GM12878 (cell line): ENCODE data around the gene SLC27A5. TPM values are rescaled to one million over a fixed set of nuclear protein-coding genes. Genes with fewer than 3 reads are reported as not detected.
"Not testable (repeated sequence)": the region's sequence is repeated elsewhere in the genome, so short reads cannot be mapped to it uniquely, and the experiment has no call there.

ENCODE experiments used
- ATAC-seq: fragments of 200-7000 bp; cut with Tn5 transposase; 3 replicates; pipeline ENCODE4 v1.9.1; 2020; ENCODE audit warnings: mild to moderate bottlenecking, moderate library complexity
- BruUV-seq: library from RNA; stranded (reverse); fragments of 400-500 nt; replicated peaks from 2 replicates; lab custom pipeline; 2021; lab: Mats Ljungman, UMichigan
- CTCF ChIA-PET: fragments of 300-600 bp; sonication (Branson Sonifier 250); formaldehyde crosslinking; extraction: SDS; loops from one replicate; lab custom pipeline; 2021; ENCODE audit warnings: inconsistent platforms; lab: Yijun Ruan, JAX
- POLR2A ChIA-PET: fragments of 350-600 bp; formaldehyde crosslinking; extraction: SDS; loops from one replicate; lab custom pipeline; 2021; ENCODE audit warnings: inconsistent platforms; lab: Charles Lee
- RAD21 ChIA-PET: fragments of 300-600 bp; sonication (Branson Sonifier 250); formaldehyde crosslinking; loops from one replicate; lab custom pipeline; 2023; ENCODE audit warnings: antibody characterized with exemption; ENCODE audit not compliant: unreplicated experiment; lab: Charles Lee
- SMC1A ChIA-PET: fragments of 300-600 bp; sonication (Branson Sonifier 250); formaldehyde crosslinking; loops from one replicate; lab custom pipeline; 2023; ENCODE audit not compliant: unreplicated experiment, uncharacterized antibody; lab: Charles Lee
- DNase-seq: peaks from one replicate; pipeline ENCODE4 v3.0.0-alpha.2; 2011; ENCODE audit warnings: low read depth, low spot score
- FAIRE-seq: peaks from 3 replicates; lab custom pipeline; 2011; peaks lifted over from hg19 to GRCh38; lab: Jason Lieb, UNC
- H2AFZ ChIP-seq: 2 replicates; pipeline ENCODE4 v1.6.0; 2011; ENCODE audit warnings: low read depth, low read length, control low read depth; ENCODE audit not compliant: control insufficient read depth
- H3K27ac ChIP-seq: 2 replicates; pipeline ENCODE4 v1.5.1; 2011; ENCODE audit warnings: control low read depth; ENCODE audit not compliant: control insufficient read depth, insufficient read depth
- H3K27me3 ChIP-seq, 2 experiments: replicated peaks in 1 of 2; 2 replicates each; pipeline versions ENCODE4 v1.6.0 to v1.6.1; 2011; ENCODE audit warnings: low read length in 1 of 2; ENCODE audit not compliant: control insufficient read depth in 2 of 2, insufficient read depth in 2 of 2
- H3K36me3 ChIP-seq, 2 experiments: 2 replicates each; pipeline ENCODE4 v1.5.1; 2011; ENCODE audit warnings: low read length in 1 of 2; ENCODE audit not compliant: control insufficient read depth in 2 of 2, insufficient read depth in 2 of 2
- H3K4me1 ChIP-seq: 2 replicates; pipeline ENCODE4 v1.6.1; 2011; ENCODE audit warnings: mild to moderate bottlenecking, low read length, moderate library complexity, mixed read lengths; ENCODE audit not compliant: control insufficient read depth, insufficient read depth
- H3K4me2 ChIP-seq: 2 replicates; pipeline ENCODE4 v1.6.0; 2011; ENCODE audit warnings: control low read depth; ENCODE audit not compliant: control insufficient read depth, insufficient read depth
- H3K4me3 ChIP-seq: fragments of 200-600 bp; sonication (generic); 2 replicates; pipeline ENCODE4 v1.5.1; 2016
- H3K79me2 ChIP-seq: 2 replicates; pipeline ENCODE4 v1.6.0; 2011; ENCODE audit warnings: low read length; ENCODE audit not compliant: control insufficient read depth, insufficient read depth
- H3K9ac ChIP-seq: 2 replicates; pipeline ENCODE4 v1.8.0; 2011; ENCODE audit warnings: low read length, control low read depth, mixed read lengths; ENCODE audit not compliant: control insufficient read depth, insufficient read depth
- H3K9me3 ChIP-seq: replicated peaks from 3 replicates; pipeline ENCODE4 v1.5.1; 2011; ENCODE audit warnings: mild to moderate bottlenecking, low read length; ENCODE audit not compliant: control insufficient read depth, insufficient read depth
- H4K20me1 ChIP-seq: 2 replicates; pipeline ENCODE4 v1.6.0; 2011; ENCODE audit not compliant: control insufficient read depth, insufficient read depth
- HDGF ChIP-seq: fragments of 450-650 bp; IDR thresholded peaks from 2 replicates; pipeline ENCODE4 v1.6.1; 2016; ENCODE audit warnings: antibody characterized with exemption
- NBN ChIP-seq: fragments of 450-650 bp; IDR thresholded peaks from 2 replicates; pipeline ENCODE4 v1.6.1; 2016
- NFYA ChIP-seq: IDR thresholded peaks from 2 replicates; pipeline ENCODE4 v1.6.1; 2011; ENCODE audit warnings: low read depth, mild to moderate bottlenecking, low read length, improper control_type of control experiment, borderline replicate concordance
- PAX8 ChIP-seq: fragments of 450-650 bp; IDR thresholded peaks from 2 replicates; pipeline ENCODE4 v1.6.1; 2017; ENCODE audit warnings: mild to moderate bottlenecking, moderate library complexity
- SUPT20H ChIP-seq: IDR thresholded peaks from 2 replicates; pipeline ENCODE4 v1.6.1; 2011; ENCODE audit warnings: low read depth, mild to moderate bottlenecking, low read length, moderate library complexity, borderline replicate concordance; ENCODE audit not compliant: control insufficient read depth
- WGBS: methylation state at CpG from one replicate; pipeline ENCODE4 v1.1.6; 2016; ENCODE audit warnings: low lambda C conversion rate; ENCODE audit not compliant: insufficient replicate concordance, insufficient coverage; ENCODE audit errors: missing lambda C conversion rate; 5-methylcytosine and 5-hydroxymethylcytosine counted together
- in situ Hi-C: fragments of 300-500 bp; cut with MboI; formaldehyde crosslinking; loops from 9 replicates; pipeline ENCODE4 v1.14.3; 2018; ENCODE audit warnings: mixed read lengths
- intact Hi-C: fragments of 100-400 bp; cut with micrococcal nuclease; formaldehyde crosslinking; loops from one replicate; pipeline ENCODE4 v1.14.2; 2022; ENCODE audit not compliant: unreplicated experiment
- polyA plus RNA-seq, 11 experiments: library from polyadenylated mRNA; depleted of rRNA in 4 of 11; unstranded in 6 of 11; stranded (reverse) in 5 of 11; fragments of >200 nt; fragmentation: Nextera tagmentation in 4 of 11; fragmentation: Illumina TruSeq in 1 of 11; extraction: Ambion mirVana in 4 of 11; extraction: Trizol in 1 of 11; gene quantifications; 1 replicate in 1 of 11; 2 replicates in 10 of 11; pipeline versions ENCODE4 v1.2.1 to v1.2.3, GENCODE V29; 2011 to 2016; ENCODE audit warnings: inconsistent platforms in 2 of 11, missing spikeins in 2 of 11, low read depth in 1 of 11
- total RNA-seq, 4 experiments: library from RNA; depleted of rRNA in 3 of 4; stranded (reverse); fragments of >200 nt in 3 of 4; fragmentation: Illumina TruSeq in 1 of 4; extraction: Trizol in 1 of 4; gene quantifications; 2 replicates each; pipeline versions ENCODE4 v1.2.1 to v1.2.3, GENCODE V29; 2013 to 2021
- TF ChIP-seq, protein P1 (sequence below): fragments of 450-650 bp; IDR thresholded peaks from 2 replicates; pipeline ENCODE4 v1.6.1; 2017; ENCODE audit warnings: low read depth, mild to moderate bottlenecking, moderate library complexity

The SLC27A5 gene
- total and polyA plus RNA-seq, 10 of the 15 experiments (the other 5 are each of a cell fraction or from before 2014, with no cell fraction given), result 21.2 to 127 (median 31.8) TPM

DNA sequence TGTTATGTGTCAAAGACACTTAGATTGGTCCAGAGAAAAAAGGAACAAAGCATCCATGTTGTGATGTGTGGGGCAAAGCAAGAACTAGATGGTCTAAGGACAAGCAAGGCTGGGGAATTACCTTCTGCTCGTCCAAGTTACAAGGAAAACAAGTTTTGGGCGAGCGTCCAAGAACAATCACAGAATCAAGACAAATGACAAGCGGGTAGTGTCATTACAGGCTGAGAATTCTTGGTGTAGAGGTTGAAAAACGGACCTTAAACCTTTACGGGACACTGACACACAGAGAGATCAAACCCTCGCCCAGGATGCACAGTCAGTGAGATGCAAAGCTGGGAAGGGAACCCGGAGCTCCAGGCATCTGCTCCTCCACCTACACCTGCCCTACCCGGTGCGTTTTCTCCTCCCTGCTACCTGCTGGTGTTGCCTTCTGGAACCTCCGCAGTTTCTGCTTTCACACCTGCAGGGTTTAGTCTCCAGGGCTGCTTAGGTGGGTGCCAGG, 60.9 kb downstream of the SLC27A5 start:
- Histone ChIP-seq H3K9ac (no peak overlapping the region), H2AFZ (peak overlapping the region; percentile 94), H3K27me3 (no peaks in the 10 kb centered on the region), H4K20me1 (no peaks in the 10 kb centered on the region), H3K4me3 (peak overlapping the region; percentile 82), H3K36me3 (no peaks in the 10 kb centered on the region; a peak in 1 of 4 replicates), H3K4me1 (peaks cover 4% of the 10 kb centered on the region; the same call in 1 of the 2 replicates), H3K79me2 (no peaks in the 10 kb centered on the region; the same call in 1 of the 2 replicates), H3K4me2 (peak overlapping the region; percentile 100), H3K27ac (no peak overlapping the region), H3K9me3 (peaks cover 11% of the 10 kb centered on the region; the same call in 2 of the 3 replicates)
- FAIRE-seq (no peak), DNase-seq (no peak), ATAC-seq (peak; percentile 25)
- ChIA-PET SMC1A (interaction anchor here (0.6 to 1.2 kb wide), 6 partner anchors 10 to 150 kb away, joined by 3 to 5 read pairs (median 3); partner anchors contain the start of genes ZNF132 and ZNF584), CTCF (interaction anchor here (0.7 to 1.1 kb wide), 2 partner anchors 42 to 232 kb away, joined by 3 read pairs; partner anchors contain the start of gene ZNF584), POLR2A (interaction anchor here (0.6 to 1.5 kb wide), 8 partner anchors 10 to 47 kb away, joined by 3 to 7 read pairs (median 3); partner anchors contain the start of genes ZNF132, ZNF324 and ZNF584), RAD21 (interaction anchor here (0.6 to 1.2 kb wide), 5 partner anchors 11 to 93 kb away, joined by 3 to 4 read pairs (median 3); partner anchors contain the start of genes ZNF132 and ZNF497)
- BruUV-seq, result no TSS peak
- WGBS, result 19% methylated on average over 11 of the region's 11 CpGs
- TF ChIP-seq NBN (0 out of 2 replicates have a peak, but pooled peaks have one; percentile 23), HDGF (0 out of 2 replicates have a peak, but pooled peaks have one; percentile 29), SUPT20H (no peak), NFYA (no peak), PAX8 (no peak)
- TF ChIP-seq, protein P1, sequence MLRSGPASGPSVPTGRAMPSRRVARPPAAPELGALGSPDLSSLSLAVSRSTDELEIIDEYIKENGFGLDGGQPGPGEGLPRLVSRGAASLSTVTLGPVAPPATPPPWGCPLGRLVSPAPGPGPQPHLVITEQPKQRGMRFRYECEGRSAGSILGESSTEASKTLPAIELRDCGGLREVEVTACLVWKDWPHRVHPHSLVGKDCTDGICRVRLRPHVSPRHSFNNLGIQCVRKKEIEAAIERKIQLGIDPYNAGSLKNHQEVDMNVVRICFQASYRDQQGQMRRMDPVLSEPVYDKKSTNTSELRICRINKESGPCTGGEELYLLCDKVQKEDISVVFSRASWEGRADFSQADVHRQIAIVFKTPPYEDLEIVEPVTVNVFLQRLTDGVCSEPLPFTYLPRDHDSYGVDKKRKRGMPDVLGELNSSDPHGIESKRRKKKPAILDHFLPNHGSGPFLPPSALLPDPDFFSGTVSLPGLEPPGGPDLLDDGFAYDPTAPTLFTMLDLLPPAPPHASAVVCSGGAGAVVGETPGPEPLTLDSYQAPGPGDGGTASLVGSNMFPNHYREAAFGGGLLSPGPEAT, result no peak
- intact Hi-C loops (no loop called here), in situ Hi-C loops (no loop called here)

GRCh38 chr19:58449980-58450379, 61.8 kb downstream of the SLC27A5 start:
- intact Hi-C loops, CTCF ChIA-PET: not testable (repeated sequence)

GRCh38 chr19:58448860-58449259, 62.9 kb downstream of the SLC27A5 start:
- H3K4me2 ChIP-seq, H2AFZ ChIP-seq, H3K27ac ChIP-seq, H3K27me3 ChIP-seq, RAD21 ChIA-PET, ATAC-seq, H4K20me1 ChIP-seq, intact Hi-C loops, DNase-seq, CTCF ChIA-PET, H3K4me1 ChIP-seq, H3K79me2 ChIP-seq, BruUV-seq, H3K4me3 ChIP-seq, H3K36me3 ChIP-seq, H3K9ac ChIP-seq, FAIRE-seq, SMC1A ChIA-PET, in situ Hi-C loops: not testable (repeated sequence)
- 66% methylated on average over 3 of the region's 3 CpGs for WGBS
- H3K9me3 ChIP-seq, result peaks cover 11% of the 10 kb centered on the region; the same call in 2 of the 3 replicates
- POLR2A ChIA-PET, result interaction anchor here (0.7 kb wide), 1 partner anchor 61 kb away, joined by 3 read pairs; no protein-coding TSS in a partner anchor

More at GRCh38 chr19:58449980-58450379, 61.8 kb downstream of the SLC27A5 start:
- H3K79me2 ChIP-seq, BruUV-seq, in situ Hi-C loops, H3K36me3 ChIP-seq, SMC1A ChIA-PET, RAD21 ChIA-PET, H3K4me1 ChIP-seq, H4K20me1 ChIP-seq, FAIRE-seq, ATAC-seq, H3K27me3 ChIP-seq, H3K4me3 ChIP-seq, H3K27ac ChIP-seq, H3K9ac ChIP-seq, H3K4me2 ChIP-seq, H2AFZ ChIP-seq, DNase-seq: not testable (repeated sequence)
- WGBS, result 26% methylated on average over 5 of the region's 5 CpGs
- POLR2A ChIA-PET, result interaction anchor here (0.7 kb wide), 1 partner anchor 954 kb away, joined by 3 read pairs; no protein-coding TSS in a partner anchor
- H3K9me3 ChIP-seq, result peaks cover 11% of the 10 kb centered on the region; the same call in 2 of the 3 replicates
